GM12873 (cell line): ENCODE measurements around the gene ARHGAP9.

Source experiments
- CTCF ChIP-seq: IDR thresholded peaks from 2 replicates; pipeline ENCODE4 v1.5.1; 2012; ENCODE audit warnings: low read depth, mild to moderate bottlenecking, moderate library complexity, low read length, control low read depth; ENCODE audit not compliant: insufficient read depth; ENCODE audit errors: missing control alignments

The ARHGAP9 gene

GRCh38 chr12:57473392-57473791 lies 6.3 kb downstream of the ARHGAP9 start:
- no peak for TF ChIP-seq CTCF

- no peak for TF ChIP-seq CTCF
These were observed 7.3 kb downstream of the ARHGAP9 start for GRCh38 chr12:57472391-57472790.

GRCh38 chr12:57471661-57472060 lies 8.0 kb downstream of the ARHGAP9 start:
- TF ChIP-seq CTCF = no peak

- no peak for TF ChIP-seq CTCF
These were observed 8.6 kb downstream of the ARHGAP9 start for GRCh38 chr12:57470970-57471656.

GRCh38 chr12:57470286-57470969 lies 9.2 kb downstream of the ARHGAP9 start:
- TF ChIP-seq CTCF = no peak

- no peak for TF ChIP-seq CTCF
These were observed 10.1 kb downstream of the ARHGAP9 start for GRCh38 chr12:57469296-57470164.

GRCh38 chr12:57467915-57468314 lies 11.8 kb downstream of the ARHGAP9 start:
- TF ChIP-seq CTCF = no peak
